Lung (tissue), 12 donors: Measurements from ENCODE around the gene SEC24C. TPM values are rescaled to one million over a fixed set of nuclear protein-coding genes. Genes with fewer than 3 reads are reported as not detected.

ENCODE experiments used
- ATAC-seq: fragments of 200-7000 bp; cut with Tn5 transposase; one replicate; pipeline ENCODE4 v1.9.1; 2020; ENCODE audit warnings: moderate number of reproducible peaks; ENCODE audit not compliant: insufficient read depth, low FRiP score
- DNase-seq, 3 donors: peaks; one replicate each; pipeline ENCODE4 v3.0.0-alpha.2; 2013 to 2017
- H3K27ac ChIP-seq, 2 donors: one replicate each; pipeline ENCODE4 v1.5.1; 2013; ENCODE audit warnings: mild to moderate bottlenecking in 2 of 2, moderate library complexity in 2 of 2, control low read depth in 1 of 2, inconsistent platforms in 1 of 2, low read depth in 1 of 2, low read length in 1 of 2
- H3K27me3 ChIP-seq, 3 donors: one replicate each; pipeline ENCODE4 v1.5.1; 2013; ENCODE audit warnings: low read length in 2 of 3; ENCODE audit not compliant: control insufficient read depth in 3 of 3, insufficient read depth in 3 of 3
- H3K36me3 ChIP-seq, 4 donors: one replicate each; pipeline ENCODE4 v1.5.1; 2013; ENCODE audit warnings: low read length in 4 of 4, mild to moderate bottlenecking in 1 of 4, moderate library complexity in 1 of 4; ENCODE audit not compliant: control insufficient read depth in 4 of 4, insufficient read depth in 4 of 4
- H3K4me1 ChIP-seq, 5 donors: one replicate each; pipeline ENCODE4 v1.5.1; 2013; ENCODE audit warnings: low read length in 5 of 5, mild to moderate bottlenecking in 2 of 5, moderate library complexity in 1 of 5; ENCODE audit not compliant: control insufficient read depth in 5 of 5, insufficient read depth in 5 of 5
- H3K4me3 ChIP-seq: one replicate; pipeline ENCODE4 v1.5.1; 2013; ENCODE audit warnings: mild to moderate bottlenecking, control low read depth, moderate library complexity
- H3K9ac ChIP-seq, 2 donors: one replicate each; pipeline ENCODE4 v1.5.1; 2013; ENCODE audit warnings: low read length in 2 of 2, control low read depth in 1 of 2; ENCODE audit not compliant: insufficient read depth in 1 of 2
- H3K9me3 ChIP-seq, 4 donors: one replicate each; pipeline ENCODE4 v1.5.1; 2013; ENCODE audit warnings: low read length in 3 of 4, mild to moderate bottlenecking in 1 of 4, moderate library complexity in 1 of 4; ENCODE audit not compliant: control insufficient read depth in 4 of 4, insufficient read depth in 3 of 4
- WGBS, 2 donors: extraction: QIAGEN DNeasy Blood & Tissue Kit; methylation state at CpG; one replicate each; pipeline ENCODE4 v1.1.7; 2013; 5-methylcytosine and 5-hydroxymethylcytosine counted together
- polyA plus RNA-seq, 2 donors: library from polyadenylated mRNA; stranded (reverse); fragments of 200-250 nt; gene quantifications; one replicate each; pipeline ENCODE4 v1.2.1, GENCODE V29; 2013
- total RNA-seq, 2 donors: library from RNA; depleted of rRNA in 1 of 2; stranded (reverse); fragments of >200 nt in 1 of 2; gene quantifications; one replicate each; pipeline ENCODE4 v1.2.1, GENCODE V29; 2014 to 2021
- TF ChIP-seq, protein P1 (sequence below): IDR thresholded peaks from 2 replicates; pipeline ENCODE4 v1.5.1; 2012; ENCODE audit warnings: mild to moderate bottlenecking; ENCODE audit errors: control extremely low read depth, extremely low read depth
- donor health status: control.
- donor health status: control.
- donor health status: Bipolar disorder and iron deficiency.
- donor health status: healthy.
- donor health status: DM: yes; HTN: yes; CAD: no.

SEC24C gene
- total and polyA plus RNA-seq, 4 donors = 42.3 to 77.4 (median 57.4) TPM

DNA sequence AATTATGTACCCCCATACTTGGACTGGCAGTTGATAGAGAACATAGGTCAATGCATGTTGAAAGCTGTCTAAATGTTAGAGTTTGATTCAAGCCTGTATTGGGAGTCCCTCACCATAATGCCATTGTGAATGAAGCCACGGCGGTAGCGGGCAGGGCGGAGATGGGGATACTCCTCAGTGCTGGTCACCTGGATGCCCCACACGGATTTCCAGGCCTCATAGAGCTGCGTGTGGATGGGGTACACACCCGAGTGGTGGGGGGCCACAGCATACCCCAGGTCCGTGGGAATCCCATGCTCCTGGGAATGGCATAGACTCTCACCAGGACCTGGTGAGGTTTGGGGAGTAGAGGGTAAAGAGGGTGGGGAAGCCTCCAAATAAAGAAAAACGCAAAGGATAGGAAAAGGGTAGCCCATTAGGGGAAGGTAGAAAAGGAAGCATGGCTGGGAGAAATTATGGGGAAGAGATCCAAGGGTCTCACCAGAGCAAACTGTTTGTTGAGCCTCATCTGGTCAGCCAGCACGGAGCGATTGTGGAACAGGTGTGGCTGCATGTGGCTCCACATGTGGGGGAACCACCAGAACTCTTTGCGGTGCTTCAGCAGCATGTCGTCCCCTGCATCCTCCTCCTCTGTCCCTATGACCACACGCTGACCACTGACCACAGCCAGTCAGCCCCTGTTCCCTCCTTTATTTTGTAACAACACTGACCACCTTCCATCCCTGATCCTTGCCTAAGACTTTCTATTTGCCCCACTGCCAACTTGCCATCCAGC, 62.2 kb downstream of the SEC24C start:
- Histone ChIP-seq H3K27me3 (no peaks in the 10 kb centered on the region), H3K27ac (no peak overlapping the region), H3K9me3 (no peaks in the 10 kb centered on the region), H3K9ac (no peak overlapping the region), H3K4me3 (no peak overlapping the region), H3K4me1 (no peaks in the 10 kb centered on the region), H3K36me3 (peaks cover 29 to 52% (median 50%) of the 10 kb centered on the region in 4 donors)
- ATAC-seq = no peak
- TF ChIP-seq, protein P1, sequence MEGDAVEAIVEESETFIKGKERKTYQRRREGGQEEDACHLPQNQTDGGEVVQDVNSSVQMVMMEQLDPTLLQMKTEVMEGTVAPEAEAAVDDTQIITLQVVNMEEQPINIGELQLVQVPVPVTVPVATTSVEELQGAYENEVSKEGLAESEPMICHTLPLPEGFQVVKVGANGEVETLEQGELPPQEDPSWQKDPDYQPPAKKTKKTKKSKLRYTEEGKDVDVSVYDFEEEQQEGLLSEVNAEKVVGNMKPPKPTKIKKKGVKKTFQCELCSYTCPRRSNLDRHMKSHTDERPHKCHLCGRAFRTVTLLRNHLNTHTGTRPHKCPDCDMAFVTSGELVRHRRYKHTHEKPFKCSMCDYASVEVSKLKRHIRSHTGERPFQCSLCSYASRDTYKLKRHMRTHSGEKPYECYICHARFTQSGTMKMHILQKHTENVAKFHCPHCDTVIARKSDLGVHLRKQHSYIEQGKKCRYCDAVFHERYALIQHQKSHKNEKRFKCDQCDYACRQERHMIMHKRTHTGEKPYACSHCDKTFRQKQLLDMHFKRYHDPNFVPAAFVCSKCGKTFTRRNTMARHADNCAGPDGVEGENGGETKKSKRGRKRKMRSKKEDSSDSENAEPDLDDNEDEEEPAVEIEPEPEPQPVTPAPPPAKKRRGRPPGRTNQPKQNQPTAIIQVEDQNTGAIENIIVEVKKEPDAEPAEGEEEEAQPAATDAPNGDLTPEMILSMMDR = no peak
- no peak for DNase-seq
- 95 to 96% methylated on average over 14 of the region's 14 CpGs for WGBS, 2 donors

DNA sequence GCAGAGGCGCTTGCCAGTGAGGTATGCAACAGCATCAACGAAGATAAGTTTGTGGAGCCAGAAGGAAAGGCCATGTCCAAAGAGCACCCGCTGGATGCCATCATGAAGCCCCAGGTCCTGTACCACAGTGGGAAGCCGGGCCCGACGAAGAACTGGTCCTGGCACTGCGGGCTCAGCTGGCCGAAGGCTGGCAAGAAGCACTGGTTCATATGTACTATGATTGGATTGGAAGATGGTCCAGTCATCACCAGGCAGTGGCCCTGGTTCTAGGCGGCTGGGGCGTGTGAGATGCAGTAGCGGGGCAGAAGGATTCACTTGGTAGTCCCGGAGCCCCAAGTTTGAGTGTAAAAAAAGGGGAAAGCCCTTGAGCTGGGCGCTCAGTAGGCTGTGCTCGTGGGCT, 63.3 kb downstream of the SEC24C start:
- DNase-seq (no peak), ATAC-seq (no peak)
- H3K9me3 ChIP-seq = no peaks in the 10 kb centered on the region
- H3K4me3 ChIP-seq = no peak overlapping the region
- TF ChIP-seq, protein P1 = no peak
- H3K27me3 ChIP-seq = no peaks in the 10 kb centered on the region
- H3K9ac ChIP-seq = no peak overlapping the region
- 96 to 99% methylated on average over 14 of the region's 14 CpGs for WGBS, 2 donors
- H3K36me3 ChIP-seq = peaks cover 21 to 48% (median 41%) of the 10 kb centered on the region in 4 donors
- H3K27ac ChIP-seq = no peak overlapping the region
- no peaks in the 10 kb centered on the region for H3K4me1 ChIP-seq

DNA sequence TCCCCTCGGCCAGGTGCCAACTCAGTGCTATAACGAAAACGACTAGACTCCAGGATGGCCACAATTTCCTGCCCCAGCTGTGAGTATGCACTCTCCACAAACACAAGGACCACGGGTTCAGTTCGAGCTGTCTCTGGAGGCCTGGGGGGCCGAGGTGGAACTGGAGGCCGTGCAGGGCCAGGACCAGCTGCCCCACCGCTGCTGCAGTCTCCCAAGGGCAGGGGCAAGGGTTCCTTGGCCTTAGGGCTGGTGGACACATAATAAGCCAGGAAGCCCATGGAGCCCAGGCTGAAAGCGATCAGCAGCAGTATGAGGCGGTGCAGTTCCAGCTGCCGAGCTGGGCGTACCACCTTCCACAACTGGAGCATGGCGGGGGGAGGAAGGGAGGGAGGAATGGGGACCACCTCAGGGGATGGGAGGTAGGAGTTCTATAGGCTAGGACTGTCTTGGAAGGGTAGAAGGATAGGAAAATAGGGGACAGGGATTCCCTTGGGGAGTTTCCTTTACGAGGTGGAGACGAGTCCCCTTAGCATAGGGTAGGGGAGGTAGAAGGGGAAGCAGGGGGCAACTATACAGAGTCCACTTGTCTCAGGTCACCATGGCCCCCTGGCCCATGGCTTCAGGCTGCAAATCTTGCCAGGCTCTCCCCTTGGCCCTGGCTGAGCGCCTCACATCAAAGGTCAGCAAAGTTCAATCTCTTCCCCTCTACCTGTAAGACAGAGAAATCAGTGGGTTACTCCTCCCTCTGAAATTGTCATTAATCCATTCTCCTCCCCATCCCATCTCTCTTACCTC, 64.0 kb downstream of the SEC24C start:
- Histone ChIP-seq H3K27ac (no peak overlapping the region), H3K4me3 (no peak overlapping the region), H3K4me1 (no peaks in the 10 kb centered on the region), H3K9me3 (no peaks in the 10 kb centered on the region), H3K36me3 (peaks cover 15 to 41% (median 33%) of the 10 kb centered on the region in 4 donors), H3K27me3 (no peaks in the 10 kb centered on the region), H3K9ac (no peak overlapping the region)
- TF ChIP-seq, protein P1 = no peak
- WGBS, 2 donors = 91 to 93% methylated on average over 16 of the region's 16 CpGs
- no peak for ATAC-seq
- no peak for DNase-seq
